Anterior cingulate cortex (tissue), 58 donors: ENCODE measurements around the gene PSEN1.

Experiments used
- DNase-seq, 58 donors: peaks; one replicate each; lab custom pipeline; 2025; lab: John Stamatoyannopoulos, UW

PSEN1 gene

GRCh38 chr14:73211251-73212040 is 75.1 kb downstream of the PSEN1 start:
- DNase-seq = no peak

- DNase-seq = no peak
These were observed 79.7 kb downstream of the PSEN1 start for GRCh38 chr14:73216030-73216429.

- no peak for DNase-seq
These were observed 81.1 kb downstream of the PSEN1 start for GRCh38 chr14:73217411-73217810.

GRCh38 chr14:73220061-73220460 is 83.8 kb downstream of the PSEN1 start:
- DNase-seq = no peak

GRCh38 chr14:73220634-73221033 is 84.3 kb downstream of the PSEN1 start:
- no peak for DNase-seq

GRCh38 chr14:73221945-73222344 is 85.6 kb downstream of the PSEN1 start:
- no peak for DNase-seq

GRCh38 chr14:73223049-73223448 is 86.7 kb downstream of the PSEN1 start:
- peak in 5 of 58 donors; percentile 14 to 54 (median 34) for DNase-seq

GRCh38 chr14:73225496-73225895 is 89.2 kb downstream of the PSEN1 start:
- no peak for DNase-seq

GRCh38 chr14:73227812-73228781 is 91.8 kb downstream of the PSEN1 start:
- peak in 2 of 58 donors; percentile 33 to 78 for DNase-seq

- no peak for DNase-seq
These were observed 93.7 kb downstream of the PSEN1 start for GRCh38 chr14:73230051-73230450.

- DNase-seq = no peak
These were observed 95.9 kb downstream of the PSEN1 start for GRCh38 chr14:73231981-73232851.

- no peak for DNase-seq
These were observed 96.7 kb downstream of the PSEN1 start for GRCh38 chr14:73232984-73233383.

GRCh38 chr14:73233564-73233963 is 97.3 kb downstream of the PSEN1 start:
- DNase-seq = no peak

- DNase-seq = no peak
These were observed 97.7 kb downstream of the PSEN1 start for GRCh38 chr14:73234029-73234428.

GRCh38 chr14:73234586-73235394 is 98.5 kb downstream of the PSEN1 start:
- no peak for DNase-seq

- no peak for DNase-seq
These were observed 99.3 kb downstream of the PSEN1 start for GRCh38 chr14:73235531-73236155.

- DNase-seq = no peak
These were observed 99.8 kb downstream of the PSEN1 start for GRCh38 chr14:73236157-73236556.

GRCh38 chr14:73236752-73237218 is 100.5 kb downstream of the PSEN1 start:
- no peak for DNase-seq
